Activated T-cell treated with anti-CD3 and anti-CD28 coated beads for 48 hours (primary cell): ENCODE results near the gene RASAL1.
"Not testable (repeated sequence)": the region's sequence is repeated elsewhere in the genome, so short reads cannot be mapped to it uniquely, and the experiment has no call there.

Experiments used
- DNase-seq: peaks from one replicate; pipeline ENCODE4 v3.0.0-alpha.2; 2020; ENCODE audit warnings: low read depth

RASAL1 gene

GRCh38 chr12:113161415-113162016, 26.0 kb upstream of the RASAL1 start:
- no peak for DNase-seq

- no peak for DNase-seq
These were observed 24.4 kb upstream of the RASAL1 start for GRCh38 chr12:113159937-113160336.

GRCh38 chr12:113158439-113159203, 23.1 kb upstream of the RASAL1 start:
- DNase-seq = no peak

GRCh38 chr12:113157218-113157859, 21.8 kb upstream of the RASAL1 start:
- DNase-seq = no peak

GRCh38 chr12:113155646-113156045, 20.1 kb upstream of the RASAL1 start:
- DNase-seq = no peak

GRCh38 chr12:113155060-113155459, 19.5 kb upstream of the RASAL1 start:
- DNase-seq = no peak

- DNase-seq = no peak
These were observed 18.9 kb upstream of the RASAL1 start for GRCh38 chr12:113154351-113154973.

- DNase-seq = peak; percentile 62
These were observed 17.6 kb upstream of the RASAL1 start for GRCh38 chr12:113152835-113153814.

- no peak for DNase-seq
These were observed 16.8 kb upstream of the RASAL1 start for GRCh38 chr12:113152196-113152834.

GRCh38 chr12:113151655-113152054, 16.1 kb upstream of the RASAL1 start:
- no peak for DNase-seq

- DNase-seq = no peak
These were observed 14.0 kb upstream of the RASAL1 start, which contains the start of gene CFAP73 for GRCh38 chr12:113149361-113150150. Gene CFAP73 (plus strand): TSS chr12:113149724. CDS start chr12:113149858, 134 bp downstream.

- no peak for DNase-seq
These were observed 11.4 kb upstream of the RASAL1 start for GRCh38 chr12:113146999-113147398.

- no peak for DNase-seq
These were observed 10.4 kb upstream of the RASAL1 start for GRCh38 chr12:113145720-113146551.

- no peak for DNase-seq
These were observed 9.2 kb upstream of the RASAL1 start for GRCh38 chr12:113144806-113145205.

- no peak for DNase-seq
These were observed 8.4 kb upstream of the RASAL1 start for GRCh38 chr12:113143959-113144358.

- no peak for DNase-seq
These were observed 7.3 kb upstream of the RASAL1 start for GRCh38 chr12:113142886-113143332.

GRCh38 chr12:113142173-113142885, 6.8 kb upstream of the RASAL1 start:
- DNase-seq = no peak

- not testable (repeated sequence) for DNase-seq
These were observed 6.2 kb upstream of the RASAL1 start for GRCh38 chr12:113141716-113142115.
